D721Med (cell line): ENCODE measurements around the gene RIBC1.

Experiments used
- DNase-seq: peaks from one replicate; pipeline ENCODE4 v3.0.0; 2011; ENCODE audit warnings: low spot score; ENCODE audit not compliant: insufficient read length
- FAIRE-seq: peaks from 2 replicates; lab custom pipeline; 2011; peaks lifted over from hg19 to GRCh38; lab: Jason Lieb, UNC
- TF ChIP-seq, protein P1 (sequence below): IDR thresholded peaks from 2 replicates; pipeline ENCODE4 v1.5.1; 2012; ENCODE audit warnings: mild to moderate bottlenecking, control low read depth; ENCODE audit not compliant: insufficient read depth; ENCODE audit errors: missing control alignments

RIBC1 gene

GRCh38 chrX:53471346-53471745, 48.7 kb downstream of the RIBC1 start:
- FAIRE-seq (no peak), DNase-seq (no peak)
- TF ChIP-seq, protein P1, sequence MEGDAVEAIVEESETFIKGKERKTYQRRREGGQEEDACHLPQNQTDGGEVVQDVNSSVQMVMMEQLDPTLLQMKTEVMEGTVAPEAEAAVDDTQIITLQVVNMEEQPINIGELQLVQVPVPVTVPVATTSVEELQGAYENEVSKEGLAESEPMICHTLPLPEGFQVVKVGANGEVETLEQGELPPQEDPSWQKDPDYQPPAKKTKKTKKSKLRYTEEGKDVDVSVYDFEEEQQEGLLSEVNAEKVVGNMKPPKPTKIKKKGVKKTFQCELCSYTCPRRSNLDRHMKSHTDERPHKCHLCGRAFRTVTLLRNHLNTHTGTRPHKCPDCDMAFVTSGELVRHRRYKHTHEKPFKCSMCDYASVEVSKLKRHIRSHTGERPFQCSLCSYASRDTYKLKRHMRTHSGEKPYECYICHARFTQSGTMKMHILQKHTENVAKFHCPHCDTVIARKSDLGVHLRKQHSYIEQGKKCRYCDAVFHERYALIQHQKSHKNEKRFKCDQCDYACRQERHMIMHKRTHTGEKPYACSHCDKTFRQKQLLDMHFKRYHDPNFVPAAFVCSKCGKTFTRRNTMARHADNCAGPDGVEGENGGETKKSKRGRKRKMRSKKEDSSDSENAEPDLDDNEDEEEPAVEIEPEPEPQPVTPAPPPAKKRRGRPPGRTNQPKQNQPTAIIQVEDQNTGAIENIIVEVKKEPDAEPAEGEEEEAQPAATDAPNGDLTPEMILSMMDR: no peak

DNA sequence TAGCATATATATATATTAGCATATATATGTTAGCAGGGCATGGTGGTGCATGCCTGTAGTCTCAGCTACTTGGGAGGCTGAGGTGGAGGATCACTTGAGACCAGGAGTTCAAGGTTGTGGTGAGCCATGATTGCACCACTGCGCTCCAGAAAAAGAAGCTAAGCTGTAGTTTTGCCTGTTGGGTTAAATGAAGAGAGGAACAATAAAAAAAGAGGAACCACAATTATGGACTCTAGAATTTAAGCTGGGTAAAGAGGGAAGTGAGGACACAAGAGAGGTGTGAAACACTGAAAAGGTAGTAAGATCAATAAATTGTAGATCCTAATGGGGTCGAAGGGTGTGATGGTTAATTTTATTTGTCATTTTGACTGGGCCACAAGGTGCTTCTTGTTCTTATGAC, 52.0 kb downstream of the RIBC1 start:
- DNase-seq (no peak), FAIRE-seq (no peak)
- TF ChIP-seq, protein P1: no peak

DNA sequence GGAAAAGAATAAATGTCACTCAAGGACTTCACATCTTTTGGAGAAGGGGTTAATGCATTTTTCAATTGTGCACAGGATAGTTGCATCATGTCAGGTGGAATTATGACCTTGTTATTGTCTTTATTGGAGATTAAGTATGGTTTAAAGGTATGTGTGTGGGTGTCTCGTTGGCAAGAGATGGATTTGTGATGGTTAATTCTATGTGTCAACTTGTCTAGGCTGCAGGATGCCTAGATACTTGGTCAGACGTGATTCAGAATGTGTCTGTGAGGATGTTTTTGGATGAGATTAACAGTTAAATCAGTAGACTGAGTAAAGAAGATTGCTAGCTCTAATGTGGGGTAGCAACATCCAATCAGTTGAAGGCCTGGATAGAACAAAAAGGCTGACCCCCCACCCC, 53.7 kb downstream of the RIBC1 start:
- TF ChIP-seq, protein P1: no peak
- DNase-seq (no peak), FAIRE-seq (no peak)

GRCh38 chrX:53479301-53479700, 56.6 kb downstream of the RIBC1 start:
- TF ChIP-seq, protein P1: no peak
- DNase-seq (no peak), FAIRE-seq (no peak)
